ENCODE results near the gene SH2D3C.

Gene SH2D3C

DNA sequence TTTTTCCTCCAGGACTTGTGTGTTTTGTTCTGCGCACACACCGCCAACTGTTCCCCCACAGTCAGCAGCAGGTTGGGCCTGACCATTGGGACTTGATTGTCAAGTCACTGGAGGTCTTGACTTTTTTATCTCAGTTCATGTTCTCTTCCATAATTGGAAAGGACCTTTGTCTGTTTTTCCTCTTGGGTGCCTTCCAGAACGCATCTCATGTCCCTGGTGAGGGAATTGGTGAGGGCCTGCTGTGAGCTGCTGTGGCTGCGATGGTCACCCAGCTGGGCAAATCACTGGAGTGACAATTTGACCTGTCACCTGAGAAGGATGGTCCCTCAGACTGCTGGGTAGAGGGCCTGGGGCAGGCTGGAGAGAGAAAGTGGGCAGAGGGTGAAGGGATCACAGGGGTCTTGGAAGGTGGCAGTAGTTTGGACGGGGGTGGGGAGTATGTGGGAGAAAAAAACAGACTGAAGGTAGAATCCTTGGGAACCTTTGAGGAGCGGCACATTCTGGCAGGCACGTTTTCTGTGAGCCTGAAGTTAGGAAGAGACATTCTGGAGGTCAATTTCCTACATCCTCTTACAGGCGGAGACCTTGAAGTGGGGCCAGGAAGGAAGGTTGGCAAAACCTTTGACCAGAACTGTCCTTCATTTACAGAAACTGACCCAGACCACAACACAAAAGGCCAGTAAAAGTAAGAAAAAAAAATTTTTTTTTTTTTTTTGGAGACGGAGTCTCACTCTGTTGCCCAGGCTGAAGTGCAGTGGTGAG is 11.8 kb upstream of the SH2D3C start (continued):
- TF ChIP-seq, protein P1, sequence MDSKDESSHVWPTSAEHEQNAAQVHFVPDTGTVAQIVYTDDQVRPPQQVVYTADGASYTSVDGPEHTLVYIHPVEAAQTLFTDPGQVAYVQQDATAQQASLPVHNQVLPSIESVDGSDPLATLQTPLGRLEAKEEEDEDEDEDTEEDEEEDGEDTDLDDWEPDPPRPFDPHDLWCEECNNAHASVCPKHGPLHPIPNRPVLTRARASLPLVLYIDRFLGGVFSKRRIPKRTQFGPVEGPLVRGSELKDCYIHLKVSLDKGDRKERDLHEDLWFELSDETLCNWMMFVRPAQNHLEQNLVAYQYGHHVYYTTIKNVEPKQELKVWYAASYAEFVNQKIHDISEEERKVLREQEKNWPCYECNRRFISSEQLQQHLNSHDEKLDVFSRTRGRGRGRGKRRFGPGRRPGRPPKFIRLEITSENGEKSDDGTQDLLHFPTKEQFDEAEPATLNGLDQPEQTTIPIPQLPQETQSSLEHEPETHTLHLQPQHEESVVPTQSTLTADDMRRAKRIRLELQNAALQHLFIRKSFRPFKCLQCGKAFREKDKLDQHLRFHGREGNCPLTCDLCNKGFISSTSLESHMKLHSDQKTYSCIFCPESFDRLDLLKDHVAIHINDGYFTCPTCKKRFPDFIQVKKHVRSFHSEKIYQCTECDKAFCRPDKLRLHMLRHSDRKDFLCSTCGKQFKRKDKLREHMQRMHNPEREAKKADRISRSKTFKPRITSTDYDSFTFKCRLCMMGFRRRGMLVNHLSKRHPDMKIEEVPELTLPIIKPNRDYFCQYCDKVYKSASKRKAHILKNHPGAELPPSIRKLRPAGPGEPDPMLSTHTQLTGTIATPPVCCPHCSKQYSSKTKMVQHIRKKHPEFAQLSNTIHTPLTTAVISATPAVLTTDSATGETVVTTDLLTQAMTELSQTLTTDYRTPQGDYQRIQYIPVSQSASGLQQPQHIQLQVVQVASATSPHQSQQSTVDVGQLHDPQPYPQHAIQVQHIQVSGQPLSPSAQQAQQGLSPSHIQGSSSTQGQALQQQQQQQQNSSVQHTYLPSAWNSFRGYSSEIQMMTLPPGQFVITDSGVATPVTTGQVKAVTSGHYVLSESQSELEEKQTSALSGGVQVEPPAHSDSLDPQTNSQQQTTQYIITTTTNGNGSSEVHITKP (tag by site-specific recombination; IDR thresholded peaks at IDR 0.05), result no peak
- no peak for TF ChIP-seq ZNF677 (tag by site-specific recombination; IDR thresholded peaks at IDR 0.05)
- no peak for TF ChIP-seq ZXDB (tag by site-specific recombination; IDR thresholded peaks at IDR 0.05)
- no peak for TF ChIP-seq ZNF585B (tag by site-specific recombination; IDR thresholded peaks at IDR 0.05)
- no peak for TF ChIP-seq ZNF501 (tag by site-specific recombination; IDR thresholded peaks at IDR 0.05)
- TF ChIP-seq, protein P2, sequence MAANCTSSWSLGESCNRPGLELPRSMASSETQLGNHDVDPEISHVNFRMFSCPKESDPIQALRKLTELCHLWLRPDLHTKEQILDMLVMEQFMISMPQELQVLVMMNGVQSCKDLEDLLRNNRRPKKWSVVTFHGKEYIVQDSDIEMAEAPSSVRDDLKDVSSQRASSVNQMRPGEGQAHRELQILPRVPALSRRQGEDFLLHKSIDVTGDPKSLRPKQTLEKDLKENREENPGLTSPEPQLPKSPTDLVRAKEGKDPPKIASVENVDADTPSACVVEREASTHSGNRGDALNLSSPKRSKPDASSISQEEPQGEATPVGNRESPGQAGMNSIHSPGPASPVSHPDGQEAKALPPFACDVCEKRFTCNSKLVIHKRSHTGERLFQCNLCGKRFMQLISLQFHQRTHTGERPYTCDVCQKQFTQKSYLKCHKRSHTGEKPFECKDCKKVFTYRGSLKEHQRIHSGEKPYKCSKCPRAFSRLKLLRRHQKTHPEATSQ (tag by site-specific recombination; IDR thresholded peaks at IDR 0.05), result no peak
- TF ChIP-seq YY1 (tag by site-specific recombination; IDR thresholded peaks at IDR 0.05), result no peak

DNA sequence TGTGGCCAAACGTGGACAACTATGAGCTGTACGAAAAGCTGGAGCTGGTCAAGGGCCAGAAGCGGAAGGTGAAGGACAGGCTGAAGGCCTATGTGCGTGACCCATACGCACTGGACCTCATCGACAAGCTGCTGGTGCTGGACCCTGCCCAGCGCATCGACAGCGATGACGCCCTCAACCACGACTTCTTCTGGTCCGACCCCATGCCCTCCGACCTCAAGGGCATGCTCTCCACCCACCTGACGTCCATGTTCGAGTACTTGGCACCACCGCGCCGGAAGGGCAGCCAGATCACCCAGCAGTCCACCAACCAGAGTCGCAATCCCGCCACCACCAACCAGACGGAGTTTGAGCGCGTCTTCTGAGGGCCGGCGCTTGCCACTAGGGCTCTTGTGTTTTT is 10.7 kb upstream of the SH2D3C start:
- Histone ChIP-seq H3K9me3 (ENCODE audit: control insufficient read depth, insufficient read depth, low read depth, low read length) (no peaks in the 10 kb centered on the region), H3K4me1 (ENCODE audit: control insufficient read depth, insufficient read depth, low read length) (no peaks in the 10 kb centered on the region), H3K27ac (ENCODE audit: extremely low read depth, low read depth, low read length) (no peak overlapping the region), H3K4me3 (ENCODE audit: low read depth, low read length) (no peak overlapping the region), H3K36me3 (ENCODE audit: control insufficient read depth in 2 of 2, insufficient read depth in 1 of 2, low read length in 2 of 2) (peaks cover 16 to 67% of the 10 kb centered on the region in 2 experiments)
- TF ChIP-seq SCRT1 (tag by site-specific recombination; IDR thresholded peaks at IDR 0.05; ENCODE audit: borderline replicate concordance) (no peak), ZNF514 (tag by site-specific recombination; IDR thresholded peaks at IDR 0.05) (no peak), ZNF843 (tag by site-specific recombination; IDR thresholded peaks at IDR 0.05) (no peak), ZNF23 (tag by site-specific recombination; IDR thresholded peaks at IDR 0.05; ENCODE audit: borderline replicate concordance) (no peak)
- POLR2A ChIA-PET, result no interaction called here
- CTCF ChIA-PET, result interaction anchor here (1.2 to 6.2 kb wide), 3 partner anchors 22 to 199 kb away, joined by 3 to 44 read pairs (median 4); no protein-coding TSS in a partner anchor

DNA sequence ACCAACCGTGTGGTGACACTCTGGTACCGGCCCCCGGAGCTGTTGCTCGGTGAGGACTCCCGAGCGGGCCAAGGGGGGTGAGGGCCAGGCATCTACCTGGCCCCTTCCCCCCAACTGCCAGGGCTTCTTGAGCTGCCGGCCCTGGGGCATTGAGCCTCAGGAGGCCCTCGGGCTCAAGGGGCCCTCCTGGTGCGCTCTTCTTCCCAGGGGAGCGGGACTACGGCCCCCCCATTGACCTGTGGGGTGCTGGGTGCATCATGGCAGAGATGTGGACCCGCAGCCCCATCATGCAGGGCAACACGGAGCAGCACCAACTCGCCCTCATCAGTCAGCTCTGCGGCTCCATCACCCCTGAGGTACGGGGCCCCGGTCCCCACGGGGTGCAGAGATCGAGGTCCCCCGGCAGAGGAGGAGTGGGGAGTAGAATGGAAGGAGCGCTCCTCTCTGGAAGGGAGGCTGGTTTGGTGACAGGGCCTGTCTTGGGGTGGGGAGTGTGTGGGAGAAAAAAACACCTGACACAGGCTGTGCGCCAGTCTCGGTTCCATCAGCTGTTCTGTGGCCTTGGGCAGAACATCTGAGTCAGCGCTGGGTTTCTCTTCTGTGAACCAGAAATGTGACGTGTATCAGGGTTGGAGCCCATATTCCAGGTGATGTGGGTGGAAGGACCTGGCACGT is 10.0 kb upstream of the SH2D3C start:
- Histone ChIP-seq H3K27ac (ENCODE audit: extremely low read depth, low read depth, low read length) (no peak overlapping the region), H3K4me3 (ENCODE audit: low read depth, low read length) (no peak overlapping the region), H3K36me3 (ENCODE audit: control insufficient read depth in 2 of 2, insufficient read depth in 1 of 2, low read length in 2 of 2) (peaks cover 16 to 65% of the 10 kb centered on the region in 2 experiments), H3K4me1 (ENCODE audit: control insufficient read depth, insufficient read depth, low read length) (no peaks in the 10 kb centered on the region), H3K9me3 (ENCODE audit: control insufficient read depth, insufficient read depth, low read depth, low read length) (no peaks in the 10 kb centered on the region)
- ChIA-PET CTCF (interaction anchor here (1.0 to 6.2 kb wide), 5 partner anchors 25 to 198 kb away, joined by 4 to 44 read pairs (median 4); no protein-coding TSS in a partner anchor), POLR2A (interaction anchor here (0.9 to 1.2 kb wide), 2 partner anchors 15 to 81 kb away, joined by 3 read pairs; no protein-coding TSS in a partner anchor)
- TF ChIP-seq, protein P3, sequence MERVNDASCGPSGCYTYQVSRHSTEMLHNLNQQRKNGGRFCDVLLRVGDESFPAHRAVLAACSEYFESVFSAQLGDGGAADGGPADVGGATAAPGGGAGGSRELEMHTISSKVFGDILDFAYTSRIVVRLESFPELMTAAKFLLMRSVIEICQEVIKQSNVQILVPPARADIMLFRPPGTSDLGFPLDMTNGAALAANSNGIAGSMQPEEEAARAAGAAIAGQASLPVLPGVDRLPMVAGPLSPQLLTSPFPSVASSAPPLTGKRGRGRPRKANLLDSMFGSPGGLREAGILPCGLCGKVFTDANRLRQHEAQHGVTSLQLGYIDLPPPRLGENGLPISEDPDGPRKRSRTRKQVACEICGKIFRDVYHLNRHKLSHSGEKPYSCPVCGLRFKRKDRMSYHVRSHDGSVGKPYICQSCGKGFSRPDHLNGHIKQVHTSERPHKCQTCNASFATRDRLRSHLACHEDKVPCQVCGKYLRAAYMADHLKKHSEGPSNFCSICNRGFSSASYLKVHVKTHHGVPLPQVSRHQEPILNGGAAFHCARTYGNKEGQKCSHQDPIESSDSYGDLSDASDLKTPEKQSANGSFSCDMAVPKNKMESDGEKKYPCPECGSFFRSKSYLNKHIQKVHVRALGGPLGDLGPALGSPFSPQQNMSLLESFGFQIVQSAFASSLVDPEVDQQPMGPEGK (tag by site-specific recombination; IDR thresholded peaks at IDR 0.05), result no peak
- TF ChIP-seq ZNF26 (tag by site-specific recombination; IDR thresholded peaks at IDR 0.05) (no peak), ZNF239 (tag by site-specific recombination; IDR thresholded peaks at IDR 0.05) (no peak), ZNF112 (tag by site-specific recombination; IDR thresholded peaks at IDR 0.05) (no peak), ZNF202 (tag by site-specific recombination; IDR thresholded peaks at IDR 0.05; ENCODE audit: borderline replicate concordance) (no peak), ZBTB8A (tag by site-specific recombination; IDR thresholded peaks at IDR 0.05) (no peak)
- TF ChIP-seq, protein P4, sequence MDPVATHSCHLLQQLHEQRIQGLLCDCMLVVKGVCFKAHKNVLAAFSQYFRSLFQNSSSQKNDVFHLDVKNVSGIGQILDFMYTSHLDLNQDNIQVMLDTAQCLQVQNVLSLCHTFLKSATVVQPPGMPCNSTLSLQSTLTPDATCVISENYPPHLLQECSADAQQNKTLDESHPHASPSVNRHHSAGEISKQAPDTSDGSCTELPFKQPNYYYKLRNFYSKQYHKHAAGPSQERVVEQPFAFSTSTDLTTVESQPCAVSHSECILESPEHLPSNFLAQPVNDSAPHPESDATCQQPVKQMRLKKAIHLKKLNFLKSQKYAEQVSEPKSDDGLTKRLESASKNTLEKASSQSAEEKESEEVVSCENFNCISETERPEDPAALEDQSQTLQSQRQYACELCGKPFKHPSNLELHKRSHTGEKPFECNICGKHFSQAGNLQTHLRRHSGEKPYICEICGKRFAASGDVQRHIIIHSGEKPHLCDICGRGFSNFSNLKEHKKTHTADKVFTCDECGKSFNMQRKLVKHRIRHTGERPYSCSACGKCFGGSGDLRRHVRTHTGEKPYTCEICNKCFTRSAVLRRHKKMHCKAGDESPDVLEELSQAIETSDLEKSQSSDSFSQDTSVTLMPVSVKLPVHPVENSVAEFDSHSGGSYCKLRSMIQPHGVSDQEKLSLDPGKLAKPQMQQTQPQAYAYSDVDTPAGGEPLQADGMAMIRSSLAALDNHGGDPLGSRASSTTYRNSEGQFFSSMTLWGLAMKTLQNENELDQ (tag by site-specific recombination; IDR thresholded peaks at IDR 0.05; ENCODE audit: low read depth), result no peak

Data from HEK293 (cell line).